Neuronal stem cell (in vitro differentiated cells): ENCODE measurements around the gene ENOSF1.

Experiments
- DNase-seq: peaks from one replicate; pipeline ENCODE4 v3.0.0-alpha.2; 2013; ENCODE audit warnings: low spot score
- H2AFZ ChIP-seq: one replicate; pipeline ENCODE4 v1.6.1; 2013; ENCODE audit warnings: mild to moderate bottlenecking, low read length, inconsistent platforms
- H2AK5ac ChIP-seq: 2 replicates; pipeline ENCODE4 v1.6.1; 2013; ENCODE audit warnings: low read depth, mild to moderate bottlenecking, inconsistent platforms, low read length, moderate library complexity, mixed read lengths
- H2BK120ac ChIP-seq: 2 replicates; pipeline ENCODE4 v1.6.1; 2013; ENCODE audit warnings: low read depth, mild to moderate bottlenecking, inconsistent platforms, low read length, moderate library complexity, mixed read lengths
- H2BK12ac ChIP-seq: one replicate; pipeline ENCODE4 v1.6.1; 2013; ENCODE audit warnings: low read length, inconsistent platforms
- H2BK15ac ChIP-seq: 2 replicates; pipeline ENCODE4 v1.6.1; 2013; ENCODE audit warnings: mild to moderate bottlenecking, low read length, inconsistent platforms, mixed read lengths
- H2BK5ac ChIP-seq: one replicate; pipeline ENCODE4 v1.6.1; 2013; ENCODE audit warnings: inconsistent platforms, mild to moderate bottlenecking, low read length, moderate library complexity
- H3K14ac ChIP-seq: one replicate; pipeline ENCODE4 v1.6.1; 2013; ENCODE audit warnings: low read length, inconsistent platforms
- H3K18ac ChIP-seq: 2 replicates; pipeline ENCODE4 v1.6.1; 2013; ENCODE audit warnings: low read length, inconsistent platforms
- H3K23ac ChIP-seq: 2 replicates; pipeline ENCODE4 v1.6.1; 2013; ENCODE audit warnings: low read depth, mild to moderate bottlenecking, mixed read lengths, low read length, inconsistent platforms; ENCODE audit not compliant: poor library complexity
- H3K27ac ChIP-seq: replicated peaks from 3 replicates; pipeline ENCODE4 v1.5.1; 2013; ENCODE audit warnings: low read length, inconsistent platforms
- H3K27me3 ChIP-seq, 3 experiments: 2 replicates each; pipeline ENCODE4 v1.6.1; 2013; ENCODE audit warnings: low read length in 3 of 3, mild to moderate bottlenecking in 2 of 3, inconsistent platforms in 1 of 3, low read depth in 1 of 3, mixed read lengths in 1 of 3, moderate library complexity in 1 of 3; ENCODE audit not compliant: control insufficient read depth in 3 of 3, insufficient read depth in 3 of 3
- H3K36me3 ChIP-seq, 2 donors: replicated peaks in 1 of 2; 2 replicates each; pipeline ENCODE4 v1.6.1; 2013; ENCODE audit warnings: low read length in 2 of 2; ENCODE audit not compliant: control insufficient read depth in 2 of 2, insufficient read depth in 2 of 2
- H3K4ac ChIP-seq: 2 replicates; pipeline ENCODE4 v1.6.1; 2013; ENCODE audit warnings: inconsistent platforms, mild to moderate bottlenecking, low read length, moderate library complexity
- H3K4me1 ChIP-seq, 2 donors: 1 replicate in 1 of 2; 2 replicates in 1 of 2; pipeline ENCODE4 v1.6.1; 2013; ENCODE audit warnings: low read length in 2 of 2, low read depth in 1 of 2; ENCODE audit not compliant: control insufficient read depth in 2 of 2, insufficient read depth in 1 of 2
- H3K4me2 ChIP-seq: one replicate; pipeline ENCODE4 v1.6.1; 2013; ENCODE audit warnings: mild to moderate bottlenecking, low read length, inconsistent platforms; ENCODE audit not compliant: insufficient read depth, poor library complexity, severe bottlenecking
- H3K4me3 ChIP-seq, 2 donors: 2 replicates each; pipeline ENCODE4 v1.5.1; 2013; ENCODE audit warnings: low read length in 2 of 2, mild to moderate bottlenecking in 2 of 2, inconsistent platforms in 1 of 2, moderate library complexity in 1 of 2
- H3K79me1 ChIP-seq: one replicate; pipeline ENCODE4 v1.6.1; 2013; ENCODE audit warnings: low read depth, mild to moderate bottlenecking, inconsistent platforms, low read length, moderate library complexity
- H3K9ac ChIP-seq: one replicate; pipeline ENCODE4 v1.6.1; 2013; ENCODE audit warnings: mild to moderate bottlenecking, low read depth, low read length, inconsistent platforms; ENCODE audit not compliant: poor library complexity
- H3K9me3 ChIP-seq, 2 donors: replicated peaks in 1 of 2; 2 replicates each; pipeline versions ENCODE3 to v1.6.1; 2013; ENCODE audit warnings: low read length in 2 of 2, mild to moderate bottlenecking in 2 of 2, inconsistent platforms in 1 of 2, low read depth in 1 of 2, mixed read lengths in 1 of 2, moderate library complexity in 1 of 2; ENCODE audit not compliant: control insufficient read depth in 2 of 2, insufficient read depth in 1 of 2
- H4K8ac ChIP-seq: one replicate; pipeline ENCODE4 v1.6.1; 2013; ENCODE audit warnings: low read depth, mild to moderate bottlenecking, inconsistent platforms, low read length, moderate library complexity
- H4K91ac ChIP-seq: one replicate; pipeline ENCODE4 v1.6.1; 2013; ENCODE audit warnings: low read length, low read depth, mild to moderate bottlenecking, inconsistent platforms; ENCODE audit not compliant: poor library complexity
- WGBS, 2 donors: extraction: QIAGEN DNeasy Blood & Tissue Kit; methylation state at CpG; one replicate each; pipeline ENCODE4 v1.1.7; 2013; ENCODE audit warnings: missing lambda C conversion rate in 2 of 2, mixed read lengths in 1 of 2; ENCODE audit not compliant: insufficient read length in 2 of 2, insufficient replicate concordance in 1 of 2; ENCODE audit errors: extremely low coverage in 2 of 2; 5-methylcytosine and 5-hydroxymethylcytosine counted together

Gene ENOSF1

GRCh38 chr18:655445-655844 lies 57.0 kb downstream of the ENOSF1 start:
- no peaks in the 10 kb centered on the region for H3K27me3 ChIP-seq
- H3K23ac ChIP-seq, result no peak overlapping the region
- peaks cover 13 to 20% of the 10 kb centered on the region in 2 donors for H3K36me3 ChIP-seq
- no peak overlapping the region for H3K14ac ChIP-seq
- H4K91ac ChIP-seq, result no peak overlapping the region
- no CpG with 5 or more reads among the region's 6 CpGs for WGBS, 2 donors
- H3K4me1 ChIP-seq, result peaks cover 3 to 7% of the 10 kb centered on the region in 2 donors
- no peak overlapping the region for H3K4ac ChIP-seq
- no peak overlapping the region for H3K9ac ChIP-seq
- no peak overlapping the region for H3K4me2 ChIP-seq
- H2AFZ ChIP-seq, result no peak overlapping the region
- H2AK5ac ChIP-seq, result no peak overlapping the region
- H3K27ac ChIP-seq, result no peak overlapping the region
- no peak overlapping the region for H2BK15ac ChIP-seq
- no peak overlapping the region for H4K8ac ChIP-seq
- no peak overlapping the region for H2BK12ac ChIP-seq
- H2BK120ac ChIP-seq, result no peak overlapping the region
- DNase-seq, result no peak
- H3K4me3 ChIP-seq, result no peak overlapping the region
- H3K18ac ChIP-seq, result no peak overlapping the region
- H3K79me1 ChIP-seq, result peaks cover 9% of the 10 kb centered on the region
- no peak overlapping the region for H2BK5ac ChIP-seq
- H3K9me3 ChIP-seq, result peaks cover 0 to 16% of the 10 kb centered on the region in 2 donors

GRCh38 chr18:654601-655000 lies 57.8 kb downstream of the ENOSF1 start:
- H2BK5ac ChIP-seq, result no peak overlapping the region
- H3K4ac ChIP-seq, result no peak overlapping the region
- peaks cover 3 to 7% of the 10 kb centered on the region in 2 donors for H3K4me1 ChIP-seq
- peaks cover 7% of the 10 kb centered on the region for H3K79me1 ChIP-seq
- no peak for DNase-seq
- H2BK120ac ChIP-seq, result no peak overlapping the region
- H2BK15ac ChIP-seq, result no peak overlapping the region
- H2AK5ac ChIP-seq, result no peak overlapping the region
- no peak overlapping the region for H3K18ac ChIP-seq
- H3K23ac ChIP-seq, result no peak overlapping the region
- H3K9ac ChIP-seq, result no peak overlapping the region
- H3K4me2 ChIP-seq, result no peak overlapping the region
- H2BK12ac ChIP-seq, result no peak overlapping the region
- no peak overlapping the region for H3K4me3 ChIP-seq
- WGBS, 2 donors, result no CpG with 5 or more reads among the region's 4 CpGs
- H4K8ac ChIP-seq, result no peak overlapping the region
- no peak overlapping the region for H4K91ac ChIP-seq
- peaks cover 0 to 7% of the 10 kb centered on the region in 2 donors for H3K9me3 ChIP-seq
- H3K27ac ChIP-seq, result no peak overlapping the region
- H3K27me3 ChIP-seq, result no peaks in the 10 kb centered on the region
- no peak overlapping the region for H2AFZ ChIP-seq
- H3K36me3 ChIP-seq, result peaks cover 4 to 11% of the 10 kb centered on the region in 2 donors
- H3K14ac ChIP-seq, result no peak overlapping the region

DNA sequence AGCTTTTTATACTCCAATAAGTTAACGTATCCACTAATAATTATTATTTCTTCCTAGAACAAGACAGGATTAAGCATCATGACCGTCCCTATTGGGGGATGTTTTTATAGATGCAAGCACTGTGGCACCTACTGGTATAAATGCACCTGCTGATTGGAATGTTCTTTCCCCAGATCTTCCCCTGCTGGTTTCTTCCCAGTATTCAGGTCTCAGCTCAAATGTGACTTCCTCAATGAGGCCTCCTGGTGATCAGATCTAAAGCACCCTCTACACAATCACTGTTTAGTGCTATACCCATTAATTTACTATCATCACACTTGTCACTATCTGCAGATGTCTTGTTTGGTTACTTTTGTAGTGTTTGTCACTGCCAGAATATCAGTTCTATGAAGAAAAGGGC lies 58.9 kb downstream of the ENOSF1 start:
- Histone ChIP-seq H3K4ac (no peak overlapping the region), H3K27ac (no peak overlapping the region), H3K9me3 (no peaks in the 10 kb centered on the region), H4K8ac (no peak overlapping the region), H4K91ac (no peak overlapping the region), H2BK15ac (no peak overlapping the region), H3K23ac (no peak overlapping the region), H3K4me2 (no peak overlapping the region), H3K14ac (no peak overlapping the region), H2BK120ac (no peak overlapping the region), H3K18ac (no peak overlapping the region), H2AK5ac (no peak overlapping the region), H3K27me3 (no peaks in the 10 kb centered on the region), H3K4me1 (no peaks in the 10 kb centered on the region), H3K4me3 (no peak overlapping the region), H3K36me3 (peaks cover 0 to under 1% of the 10 kb centered on the region in 2 donors), H3K9ac (no peak overlapping the region), H2BK5ac (no peak overlapping the region), H2BK12ac (no peak overlapping the region), H3K79me1 (peaks cover under 1% of the 10 kb centered on the region), H2AFZ (no peak overlapping the region)
- no peak for DNase-seq
- no CpG with 5 or more reads among the region's 2 CpGs for WGBS, 2 donors

GRCh38 chr18:652131-652530 lies 60.3 kb downstream of the ENOSF1 start:
- no peak for DNase-seq
- Histone ChIP-seq H3K18ac (no peak overlapping the region), H4K91ac (no peak overlapping the region), H3K4me2 (no peak overlapping the region), H3K9ac (no peak overlapping the region), H3K4me3 (no peak overlapping the region), H2BK120ac (no peak overlapping the region), H3K79me1 (peaks cover 2% of the 10 kb centered on the region), H2BK12ac (no peak overlapping the region), H3K27ac (no peak overlapping the region), H3K4ac (no peak overlapping the region), H3K23ac (no peak overlapping the region), H3K4me1 (no peaks in the 10 kb centered on the region), H3K9me3 (no peaks in the 10 kb centered on the region), H4K8ac (no peak overlapping the region), H2AFZ (no peak overlapping the region), H2BK5ac (no peak overlapping the region), H3K14ac (no peak overlapping the region), H2BK15ac (no peak overlapping the region), H3K27me3 (no peaks in the 10 kb centered on the region), H2AK5ac (no peak overlapping the region), H3K36me3 (no peaks in the 10 kb centered on the region)
- no CpG with 5 or more reads among the region's 4 CpGs for WGBS, 2 donors
